Measurements from ENCODE around the gene FCHSD1.
A peak's percentile ranks its signal among the peaks of the same experiment; 100 is the strongest.

The FCHSD1 gene

GRCh38 chr5:141623611-141624010 lies 27.6 kb downstream of the FCHSD1 start:
- TF ChIP-seq, protein P1, sequence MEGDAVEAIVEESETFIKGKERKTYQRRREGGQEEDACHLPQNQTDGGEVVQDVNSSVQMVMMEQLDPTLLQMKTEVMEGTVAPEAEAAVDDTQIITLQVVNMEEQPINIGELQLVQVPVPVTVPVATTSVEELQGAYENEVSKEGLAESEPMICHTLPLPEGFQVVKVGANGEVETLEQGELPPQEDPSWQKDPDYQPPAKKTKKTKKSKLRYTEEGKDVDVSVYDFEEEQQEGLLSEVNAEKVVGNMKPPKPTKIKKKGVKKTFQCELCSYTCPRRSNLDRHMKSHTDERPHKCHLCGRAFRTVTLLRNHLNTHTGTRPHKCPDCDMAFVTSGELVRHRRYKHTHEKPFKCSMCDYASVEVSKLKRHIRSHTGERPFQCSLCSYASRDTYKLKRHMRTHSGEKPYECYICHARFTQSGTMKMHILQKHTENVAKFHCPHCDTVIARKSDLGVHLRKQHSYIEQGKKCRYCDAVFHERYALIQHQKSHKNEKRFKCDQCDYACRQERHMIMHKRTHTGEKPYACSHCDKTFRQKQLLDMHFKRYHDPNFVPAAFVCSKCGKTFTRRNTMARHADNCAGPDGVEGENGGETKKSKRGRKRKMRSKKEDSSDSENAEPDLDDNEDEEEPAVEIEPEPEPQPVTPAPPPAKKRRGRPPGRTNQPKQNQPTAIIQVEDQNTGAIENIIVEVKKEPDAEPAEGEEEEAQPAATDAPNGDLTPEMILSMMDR (IDR thresholded peaks at IDR 0.05; ENCODE audit: unreplicated experiment in 3 of 3): no peak
- Mint-ChIP-seq H3K36me3 (ENCODE audit: low read depth) (peaks cover 60% of the 10 kb centered on the region), H3K27me3 (ENCODE audit: low read depth) (no peaks in the 10 kb centered on the region), H3K27ac (peak overlapping the region; percentile 27 to 64 (median 48)), H3K4me3 (no peak overlapping the region), H3K9me3 (no peaks in the 10 kb centered on the region), H3K4me1 (peaks cover 10% of the 10 kb centered on the region)

DNA sequence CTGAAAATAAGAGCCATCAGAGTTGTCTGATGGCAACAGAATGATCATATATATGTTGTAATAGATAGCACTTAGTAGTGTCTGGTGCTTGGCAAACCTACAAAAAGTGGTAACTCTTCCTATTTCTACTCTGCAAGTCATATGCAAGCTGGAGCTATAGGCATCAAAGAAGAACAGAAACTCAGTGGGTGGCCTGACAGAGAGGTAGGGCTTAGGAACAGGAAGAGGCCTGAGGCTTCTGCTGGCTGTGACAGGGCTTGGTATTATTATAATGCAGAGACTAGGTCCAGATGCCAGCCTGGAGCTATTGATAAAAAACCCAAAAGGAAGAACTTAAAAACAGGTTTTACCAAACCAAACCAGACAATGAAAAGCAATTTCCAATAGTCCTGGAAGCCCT lies 28.0 kb downstream of the FCHSD1 start:
- Mint-ChIP-seq H3K4me1 (peaks cover 11% of the 10 kb centered on the region), H3K27ac (peak overlapping the region; percentile 27 to 64 (median 48)), H3K36me3 (ENCODE audit: low read depth) (peaks cover 56% of the 10 kb centered on the region), H3K27me3 (ENCODE audit: low read depth) (no peaks in the 10 kb centered on the region), H3K4me3 (no peak overlapping the region), H3K9me3 (no peaks in the 10 kb centered on the region)
- TF ChIP-seq, protein P1 (IDR thresholded peaks at IDR 0.05; ENCODE audit: unreplicated experiment in 3 of 3): no peak

DNA sequence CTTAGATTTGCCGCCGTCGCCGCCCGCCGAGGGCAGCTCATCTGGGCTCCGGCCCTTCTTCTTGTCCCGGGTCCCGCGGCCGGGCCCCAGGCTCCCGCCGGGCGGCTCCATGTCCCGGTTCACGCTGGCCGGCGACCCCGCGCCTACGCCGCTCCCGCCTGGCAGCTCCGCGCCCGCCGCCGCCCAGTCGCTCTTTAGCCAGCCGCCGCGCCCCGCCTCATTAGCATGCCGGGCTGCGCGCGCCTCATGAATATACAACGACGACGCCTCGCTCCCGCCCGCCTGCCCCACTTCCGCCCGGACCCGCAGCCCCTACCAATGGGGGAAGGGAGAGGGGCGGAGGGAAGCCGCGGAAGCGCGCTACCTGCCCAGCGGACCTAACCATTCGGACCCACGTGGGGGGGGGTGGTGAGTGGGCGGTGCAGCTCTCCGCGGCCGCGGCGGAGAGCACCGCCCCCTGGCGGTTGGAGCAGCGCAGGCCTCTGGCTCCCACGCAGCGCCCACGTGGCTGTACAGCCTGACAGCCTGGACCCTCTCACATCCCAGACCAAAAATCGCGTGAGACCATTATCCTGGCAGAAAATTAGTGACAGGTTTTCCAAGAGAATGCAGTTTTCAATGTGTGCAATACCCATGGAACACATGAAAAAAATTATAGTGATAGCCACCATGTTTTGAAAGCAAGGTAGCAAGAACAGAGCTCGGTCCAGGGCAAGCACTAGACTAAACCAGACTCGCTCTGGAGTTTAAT lies 32.2 kb downstream of the FCHSD1 start, which contains the start of gene DIAPH1:
Gene DIAPH1, minus strand, starts transcription at position 197 of the 751 bp plus-strand sequence. Its CDS starts 86 bp downstream, at position 111.
- TF ChIP-seq, protein P1 (IDR thresholded peaks at IDR 0.05; ENCODE audit: unreplicated experiment in 3 of 3): peak; percentile 96 to 99 (median 97)
- peak within 1 kb of the TSS; percentile 96 to 98 (median 96) for H3K4me3 Mint-ChIP-seq
- peak within 1 kb of the TSS; percentile 88 to 98 (median 91) for H3K27ac Mint-ChIP-seq
- peaks cover 36% of the 10 kb centered on the region for H3K4me1 Mint-ChIP-seq
- no peaks in the 10 kb centered on the region for H3K9me3 Mint-ChIP-seq
- peaks cover 23% of the 10 kb centered on the region for H3K36me3 Mint-ChIP-seq (ENCODE audit: low read depth)
- H3K27me3 Mint-ChIP-seq (ENCODE audit: low read depth): no peaks in the 10 kb centered on the region

DNA sequence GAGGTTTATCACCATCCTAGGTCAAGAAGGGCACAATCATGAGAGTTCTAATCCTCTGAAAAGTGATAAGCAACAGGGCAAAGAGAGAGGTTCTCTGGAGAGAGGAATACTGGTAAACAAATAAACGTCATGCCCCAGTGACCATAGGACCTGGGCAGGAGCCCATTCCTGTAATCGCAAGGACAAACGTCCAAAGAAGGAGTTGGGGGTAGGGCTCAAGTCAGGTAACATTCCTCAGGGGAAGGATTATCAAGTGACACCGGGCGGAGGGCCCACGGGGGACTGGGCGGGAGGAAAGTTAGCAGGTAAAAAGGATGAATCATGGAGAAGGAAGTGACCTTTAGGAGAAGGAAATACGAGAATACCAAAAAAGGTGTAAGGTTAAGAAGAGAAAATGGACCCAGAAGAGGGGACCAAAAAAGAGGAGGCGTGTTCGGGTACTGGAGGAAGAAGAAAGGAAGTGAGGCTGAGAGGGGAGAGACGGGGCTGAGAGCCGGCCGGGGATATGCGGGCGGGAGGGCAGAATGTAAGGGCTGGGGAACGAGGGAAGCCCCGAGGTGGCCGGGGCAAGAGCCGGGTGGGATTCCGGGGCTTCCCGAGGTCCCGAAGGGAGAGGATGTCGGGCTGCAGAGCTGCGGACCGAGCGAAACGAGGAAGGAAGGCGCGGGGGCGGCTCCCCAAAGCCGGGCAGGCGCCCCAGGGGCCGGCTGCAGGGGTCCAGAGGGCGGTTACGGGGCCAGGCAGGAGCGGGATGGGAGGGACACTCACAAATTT lies 33.0 kb downstream of the FCHSD1 start:
- Mint-ChIP-seq H3K4me1 (peaks cover 28% of the 10 kb centered on the region), H3K27ac (peak overlapping the region; percentile 88 to 98 (median 91)), H3K4me3 (peak overlapping the region; percentile 96 to 98 (median 96)), H3K27me3 (ENCODE audit: low read depth) (no peaks in the 10 kb centered on the region), H3K9me3 (no peaks in the 10 kb centered on the region), H3K36me3 (ENCODE audit: low read depth) (peaks cover 16% of the 10 kb centered on the region)
- TF ChIP-seq, protein P1 (IDR thresholded peaks at IDR 0.05; ENCODE audit: unreplicated experiment in 3 of 3): no peak

GRCh38 chr5:141617682-141618029 lies 33.6 kb downstream of the FCHSD1 start:
- Mint-ChIP-seq H3K9me3 (no peaks in the 10 kb centered on the region), H3K4me1 (peaks cover 26% of the 10 kb centered on the region), H3K4me3 (peak overlapping the region; percentile 96 to 98 (median 96)), H3K27ac (peak overlapping the region; percentile 88 to 98 (median 91)), H3K36me3 (ENCODE audit: low read depth) (peaks cover 13% of the 10 kb centered on the region), H3K27me3 (ENCODE audit: low read depth) (no peaks in the 10 kb centered on the region)
- TF ChIP-seq, protein P1 (IDR thresholded peaks at IDR 0.05; ENCODE audit: unreplicated experiment in 3 of 3): no peak
